SK-N-MC (cell line): ENCODE data around the gene KDM2A.

Source experiments
- EZH2 ChIP-seq: fragments of 200-600 bp; sonication (generic); IDR thresholded peaks from one replicate; pipeline ENCODE4 v1.6.1; 2017; ENCODE audit warnings: antibody characterized with exemption
- FOXP2 ChIP-seq: optimal IDR thresholded peaks from 2 replicates; pipeline ENCODE3; 2011; ENCODE audit warnings: mild to moderate bottlenecking, moderate library complexity; ENCODE audit not compliant: insufficient read depth; ENCODE audit errors: extremely low read length, control extremely low read depth
- POLR2AphosphoS5 ChIP-seq: IDR thresholded peaks from 2 replicates; pipeline ENCODE4 v1.6.1; 2012; ENCODE audit warnings: mild to moderate bottlenecking, low read depth, low read length, borderline replicate concordance

DNA sequence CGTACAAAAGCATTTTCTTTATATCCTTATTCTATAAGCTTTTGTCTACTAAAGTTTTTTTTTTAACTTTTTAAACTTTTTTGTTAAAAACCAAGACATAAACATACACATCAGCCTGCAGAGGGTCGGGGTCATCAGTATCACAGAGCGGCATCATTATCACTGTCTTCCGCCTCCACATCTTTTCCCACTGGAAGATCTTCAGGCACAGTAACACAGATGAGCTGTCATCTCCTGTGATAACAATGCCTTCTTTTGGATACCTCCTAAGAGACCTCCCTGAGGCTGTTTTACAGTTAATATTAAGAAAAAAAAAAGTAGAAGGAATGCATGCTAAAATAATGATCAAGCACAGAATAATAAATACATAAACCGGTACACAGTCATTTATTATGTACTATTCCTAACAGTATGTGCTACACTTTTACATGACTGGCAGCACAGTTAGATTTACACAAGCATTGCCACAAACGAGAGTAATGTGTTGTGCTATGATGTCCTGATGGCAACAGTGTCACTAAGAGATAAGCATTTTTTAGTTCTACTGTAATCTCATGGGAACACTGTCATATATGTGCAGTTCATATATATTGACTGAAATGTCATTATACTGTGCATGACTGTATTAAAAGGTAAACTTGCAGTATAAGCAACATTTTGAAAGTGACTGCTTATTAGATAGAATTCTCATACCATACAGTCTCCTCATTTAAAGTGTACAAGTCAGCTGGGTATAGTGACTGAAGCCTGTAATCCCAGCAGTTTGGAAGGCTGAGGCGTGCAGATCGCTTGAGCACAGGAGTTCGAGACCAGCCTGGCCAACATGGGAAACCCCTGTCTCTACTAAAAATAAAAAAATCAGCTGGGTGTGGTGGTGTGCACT is 58.6 kb downstream of the KDM2A start:
- TF ChIP-seq EZH2 (no peak), POLR2AphosphoS5 (no peak), FOXP2 (no peak)
